KMS-11 (cell line): ENCODE data around the gene BOD1L2.

Source experiments
- H2AFZ ChIP-seq: fragments of 200-600 bp; sonication (generic); 2 replicates; pipeline ENCODE4 v1.6.1; 2016; ENCODE audit warnings: antibody characterized with exemption, mixed run types, low read depth
- H3K27ac ChIP-seq: fragments of 200-600 bp; sonication (generic); 2 replicates; pipeline ENCODE4 v1.6.1; 2016; ENCODE audit warnings: mild to moderate bottlenecking, mixed run types
- H3K27me3 ChIP-seq: fragments of 200-600 bp; sonication (generic); 2 replicates; pipeline ENCODE4 v1.6.1; 2017; ENCODE audit warnings: mild to moderate bottlenecking, low read depth, mixed run types, moderate library complexity; ENCODE audit not compliant: insufficient read depth
- H3K36me3 ChIP-seq: fragments of 200-600 bp; sonication (generic); 2 replicates; pipeline ENCODE4 v1.6.1; 2017; ENCODE audit warnings: mild to moderate bottlenecking, mixed run types; ENCODE audit not compliant: insufficient read depth
- H3K4me1 ChIP-seq: fragments of 200-600 bp; sonication (generic); 2 replicates; pipeline ENCODE4 v1.6.1; 2016; ENCODE audit warnings: mild to moderate bottlenecking, low read depth, mixed run types; ENCODE audit not compliant: poor library complexity, severe bottlenecking
- H3K4me2 ChIP-seq: fragments of 200-600 bp; sonication (generic); 2 replicates; pipeline ENCODE4 v1.7.0; 2016; ENCODE audit warnings: mild to moderate bottlenecking, mixed run types
- H3K4me3 ChIP-seq: fragments of 200-600 bp; sonication (generic); IDR thresholded peaks from 2 replicates; pipeline ENCODE4 v1.6.1; 2017; ENCODE audit warnings: low read depth, low read length, mixed read lengths; ENCODE audit not compliant: insufficient read depth
- H3K79me2 ChIP-seq: fragments of 200-600 bp; sonication (generic); 2 replicates; pipeline ENCODE4 v1.6.1; 2016; ENCODE audit warnings: low read depth, mixed run types; ENCODE audit not compliant: insufficient read depth
- H3K9ac ChIP-seq: fragments of 200-600 bp; sonication (generic); 2 replicates; pipeline ENCODE4 v1.6.1; 2016; ENCODE audit warnings: mild to moderate bottlenecking, mixed run types
- H4K20me1 ChIP-seq: fragments of 200-600 bp; sonication (generic); 2 replicates; pipeline ENCODE4 v1.6.1; 2016; ENCODE audit warnings: mild to moderate bottlenecking, mixed run types; ENCODE audit not compliant: insufficient read depth
- TF ChIP-seq, protein P1 (sequence below): fragments of 200-600 bp; sonication (generic); conservative IDR thresholded peaks from 2 replicates; pipeline ENCODE4 v1.6.1; 2017; ENCODE audit warnings: low read depth, mild to moderate bottlenecking, antibody characterized with exemption, low read length, moderate library complexity, mixed read lengths

Gene BOD1L2

DNA sequence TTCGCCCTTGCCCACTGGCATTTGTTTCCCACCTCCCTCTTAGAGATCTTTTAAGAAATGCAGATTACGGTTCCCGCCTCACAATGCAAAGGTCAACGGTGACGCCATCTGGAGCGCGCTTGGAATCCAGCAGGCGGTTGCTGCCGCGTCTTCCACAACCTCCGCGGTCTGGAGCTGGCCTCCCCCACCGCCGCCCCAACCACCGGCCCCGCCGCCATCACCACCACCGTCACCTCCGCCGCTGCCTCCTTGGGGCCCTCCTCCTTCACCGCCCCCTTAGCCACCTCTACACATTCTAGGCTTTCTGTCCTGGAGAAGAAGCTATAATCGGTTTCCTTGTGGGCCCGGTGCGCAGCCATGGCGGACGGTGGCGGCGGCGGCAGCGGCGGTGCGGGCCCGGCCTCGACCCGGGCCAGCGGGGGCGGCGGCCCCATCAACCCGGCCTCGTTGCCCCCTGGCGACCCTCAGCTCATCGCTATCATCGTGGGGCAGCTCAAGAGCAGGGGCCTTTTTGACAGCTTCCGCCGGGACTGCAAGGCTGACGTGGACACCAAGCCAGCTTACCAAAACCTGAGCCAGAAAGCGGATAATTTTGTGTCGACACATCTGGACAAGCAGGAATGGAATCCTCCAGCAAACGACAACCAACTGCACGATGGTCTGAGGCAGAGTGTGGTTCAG, at the start of gene BOD1L2:
BOD1L2 (plus strand) TSS at position 132 of the 681 bp plus-strand sequence; CDS start at position 358, 226 bp downstream.
- Histone ChIP-seq H3K4me2 (no peak within 1 kb of the TSS), H3K27me3 (no peaks in the 10 kb centered on the region), H3K79me2 (no peaks in the 10 kb centered on the region), H3K4me1 (no peaks in the 10 kb centered on the region), H2AFZ (no peak within 1 kb of the TSS), H3K36me3 (no peaks in the 10 kb centered on the region), H3K4me3 (no peak within 1 kb of the TSS), H4K20me1 (no peaks in the 10 kb centered on the region), H3K9ac (no peak within 1 kb of the TSS), H3K27ac (no peak within 1 kb of the TSS)
- TF ChIP-seq, protein P1, sequence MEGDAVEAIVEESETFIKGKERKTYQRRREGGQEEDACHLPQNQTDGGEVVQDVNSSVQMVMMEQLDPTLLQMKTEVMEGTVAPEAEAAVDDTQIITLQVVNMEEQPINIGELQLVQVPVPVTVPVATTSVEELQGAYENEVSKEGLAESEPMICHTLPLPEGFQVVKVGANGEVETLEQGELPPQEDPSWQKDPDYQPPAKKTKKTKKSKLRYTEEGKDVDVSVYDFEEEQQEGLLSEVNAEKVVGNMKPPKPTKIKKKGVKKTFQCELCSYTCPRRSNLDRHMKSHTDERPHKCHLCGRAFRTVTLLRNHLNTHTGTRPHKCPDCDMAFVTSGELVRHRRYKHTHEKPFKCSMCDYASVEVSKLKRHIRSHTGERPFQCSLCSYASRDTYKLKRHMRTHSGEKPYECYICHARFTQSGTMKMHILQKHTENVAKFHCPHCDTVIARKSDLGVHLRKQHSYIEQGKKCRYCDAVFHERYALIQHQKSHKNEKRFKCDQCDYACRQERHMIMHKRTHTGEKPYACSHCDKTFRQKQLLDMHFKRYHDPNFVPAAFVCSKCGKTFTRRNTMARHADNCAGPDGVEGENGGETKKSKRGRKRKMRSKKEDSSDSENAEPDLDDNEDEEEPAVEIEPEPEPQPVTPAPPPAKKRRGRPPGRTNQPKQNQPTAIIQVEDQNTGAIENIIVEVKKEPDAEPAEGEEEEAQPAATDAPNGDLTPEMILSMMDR: no peak

DNA sequence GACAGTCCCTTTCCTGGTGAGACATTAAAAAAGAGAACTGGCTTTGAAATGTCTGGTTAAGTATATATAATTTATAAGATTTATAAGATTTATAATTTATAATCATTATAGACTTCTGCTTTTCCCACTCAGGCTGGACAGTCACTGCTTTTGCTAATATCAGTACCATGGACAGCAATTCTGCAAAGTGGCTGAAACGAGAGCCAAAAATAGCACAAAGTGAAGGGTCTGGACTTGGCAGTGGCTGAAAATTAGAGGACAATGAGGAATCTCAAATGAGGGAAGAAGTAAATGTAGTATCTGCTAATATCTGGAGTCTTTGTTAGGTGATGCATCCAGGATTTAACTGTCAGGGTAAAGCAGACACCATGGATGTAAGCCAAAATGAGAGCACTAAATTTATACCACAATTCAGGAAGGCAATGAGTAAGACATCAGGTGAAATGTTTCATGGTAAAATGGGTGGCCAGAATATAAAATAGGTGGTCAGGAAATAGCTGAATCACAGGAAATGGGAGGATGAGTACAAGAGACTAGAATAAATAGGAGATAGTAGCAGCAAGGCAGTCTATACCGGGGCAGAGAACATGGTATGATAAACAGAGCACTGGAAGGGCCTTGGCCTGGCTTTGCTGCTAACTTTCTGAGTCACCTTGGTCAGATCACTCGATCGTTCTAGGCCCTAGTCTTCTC, 39.6 kb upstream of the BOD1L2 start:
- H3K4me2 ChIP-seq: no peak overlapping the region
- no peak overlapping the region for H2AFZ ChIP-seq

DNA sequence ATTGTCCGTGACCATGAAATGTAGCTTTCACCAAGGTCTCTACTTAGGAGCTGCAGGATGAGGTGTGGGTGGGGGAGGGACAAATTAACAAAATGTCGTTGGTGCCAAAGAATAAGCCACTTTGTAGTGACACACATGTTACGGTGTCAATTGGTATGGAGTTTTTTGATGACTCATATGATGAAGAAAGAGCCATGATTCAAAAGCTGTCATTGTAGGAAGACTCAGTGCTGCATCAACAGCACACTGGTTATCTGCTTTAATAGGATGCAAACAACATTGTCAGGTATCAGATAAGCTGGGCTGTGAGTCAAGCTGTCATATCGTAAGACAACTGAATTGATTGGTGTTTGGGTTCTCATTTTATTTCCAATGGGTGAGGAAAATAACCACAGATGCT, 36.6 kb upstream of the BOD1L2 start:
- TF ChIP-seq, protein P1: no peak
- Histone ChIP-seq H3K4me2 (no peak overlapping the region), H3K27me3 (no peaks in the 10 kb centered on the region), H3K27ac (no peak overlapping the region), H3K4me1 (no peaks in the 10 kb centered on the region), H3K79me2 (no peaks in the 10 kb centered on the region), H4K20me1 (no peaks in the 10 kb centered on the region), H3K36me3 (no peaks in the 10 kb centered on the region), H3K9ac (no peak overlapping the region), H3K4me3 (no peak overlapping the region), H2AFZ (no peak overlapping the region)

More for the DNA sequence above, 39.6 kb upstream of the BOD1L2 start:
- Histone ChIP-seq H3K27me3 (no peaks in the 10 kb centered on the region), H3K4me3 (no peak overlapping the region), H4K20me1 (no peaks in the 10 kb centered on the region), H3K36me3 (no peaks in the 10 kb centered on the region), H3K4me1 (no peaks in the 10 kb centered on the region), H3K9ac (no peak overlapping the region), H3K27ac (no peak overlapping the region), H3K79me2 (no peaks in the 10 kb centered on the region)
- TF ChIP-seq, protein P1: no peak

DNA sequence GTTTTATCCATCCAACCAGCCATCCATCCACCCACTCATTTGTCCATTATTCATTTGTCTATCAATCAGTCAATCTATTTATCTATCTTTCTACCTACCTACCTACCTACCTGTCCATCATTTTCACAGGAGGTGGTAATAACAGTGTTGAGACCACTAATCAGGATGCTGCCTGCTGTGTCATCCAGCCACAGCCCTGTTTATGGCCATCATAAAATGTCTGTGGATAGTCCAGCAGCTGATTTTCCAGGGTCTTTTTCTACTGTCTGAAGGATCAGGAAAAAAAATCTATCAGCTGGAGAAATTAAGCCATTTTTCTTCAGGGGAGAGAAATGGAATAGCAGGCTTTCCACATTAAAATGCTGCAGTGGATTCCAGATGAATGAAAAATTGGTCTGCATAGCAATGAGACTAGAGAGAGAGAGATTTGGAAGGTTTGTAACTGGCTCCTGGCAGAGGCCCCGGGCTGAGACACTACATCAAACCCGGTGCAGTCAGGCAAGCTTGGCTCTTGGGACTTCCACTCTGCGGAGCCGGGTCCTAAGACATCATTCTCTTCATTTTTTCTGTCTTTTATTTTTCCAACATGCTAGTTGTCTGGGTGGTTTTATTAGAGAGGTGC, 33.0 kb upstream of the BOD1L2 start:
- H3K36me3 ChIP-seq: no peaks in the 10 kb centered on the region
- H3K4me1 ChIP-seq: no peaks in the 10 kb centered on the region
- H4K20me1 ChIP-seq: no peaks in the 10 kb centered on the region
- no peak overlapping the region for H3K4me2 ChIP-seq
- H3K79me2 ChIP-seq: no peaks in the 10 kb centered on the region
- H3K9ac ChIP-seq: no peak overlapping the region
- TF ChIP-seq, protein P1: no peak
- no peak overlapping the region for H3K27ac ChIP-seq
- H2AFZ ChIP-seq: no peak overlapping the region
- no peaks in the 10 kb centered on the region for H3K27me3 ChIP-seq
- no peak overlapping the region for H3K4me3 ChIP-seq
